ENCODE data around the gene DTNA.
"Not testable (repeated sequence)": the region's sequence is repeated elsewhere in the genome, so short reads cannot be mapped to it uniquely, and the experiment has no call there.

DNA sequence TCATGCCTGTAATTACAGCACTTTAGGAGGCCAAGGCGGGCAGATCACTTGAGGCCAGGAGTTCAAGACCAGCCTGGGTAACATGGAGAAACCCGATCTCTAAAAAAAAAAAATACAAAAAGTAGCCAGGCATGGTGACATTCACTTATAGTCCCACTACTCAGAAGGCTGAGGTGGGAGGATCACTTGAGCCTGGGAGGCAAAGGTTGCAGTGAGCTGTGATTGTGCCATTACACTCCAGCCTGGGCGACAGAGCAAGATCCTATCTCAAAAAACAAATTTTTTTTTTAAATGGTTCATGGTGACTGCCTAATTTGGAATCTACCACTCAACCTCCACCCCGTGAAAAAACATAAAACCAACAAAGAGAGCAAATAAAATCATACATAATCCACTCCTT is 212.5 kb downstream of the DTNA start:
- TF ChIP-seq, protein P1, sequence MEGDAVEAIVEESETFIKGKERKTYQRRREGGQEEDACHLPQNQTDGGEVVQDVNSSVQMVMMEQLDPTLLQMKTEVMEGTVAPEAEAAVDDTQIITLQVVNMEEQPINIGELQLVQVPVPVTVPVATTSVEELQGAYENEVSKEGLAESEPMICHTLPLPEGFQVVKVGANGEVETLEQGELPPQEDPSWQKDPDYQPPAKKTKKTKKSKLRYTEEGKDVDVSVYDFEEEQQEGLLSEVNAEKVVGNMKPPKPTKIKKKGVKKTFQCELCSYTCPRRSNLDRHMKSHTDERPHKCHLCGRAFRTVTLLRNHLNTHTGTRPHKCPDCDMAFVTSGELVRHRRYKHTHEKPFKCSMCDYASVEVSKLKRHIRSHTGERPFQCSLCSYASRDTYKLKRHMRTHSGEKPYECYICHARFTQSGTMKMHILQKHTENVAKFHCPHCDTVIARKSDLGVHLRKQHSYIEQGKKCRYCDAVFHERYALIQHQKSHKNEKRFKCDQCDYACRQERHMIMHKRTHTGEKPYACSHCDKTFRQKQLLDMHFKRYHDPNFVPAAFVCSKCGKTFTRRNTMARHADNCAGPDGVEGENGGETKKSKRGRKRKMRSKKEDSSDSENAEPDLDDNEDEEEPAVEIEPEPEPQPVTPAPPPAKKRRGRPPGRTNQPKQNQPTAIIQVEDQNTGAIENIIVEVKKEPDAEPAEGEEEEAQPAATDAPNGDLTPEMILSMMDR (IDR thresholded peaks at IDR 0.05), result not testable (repeated sequence)
- not testable (repeated sequence) for TF ChIP-seq POLR2A (IDR thresholded peaks at IDR 0.05)

Measured in Peyer's patch (tissue), 4 donors.